C4-2B (cell line): Measurements from ENCODE around the gene SH3RF2.

Source experiments
- ZFX ChIP-seq: fragments of 450-650 bp; IDR thresholded peaks from 2 replicates; pipeline ENCODE4 v1.6.1; 2017
- TF ChIP-seq, protein P1 (sequence below): fragments of 450-650 bp; conservative IDR thresholded peaks from 2 replicates; pipeline ENCODE4 v1.5.1; 2017; ENCODE audit warnings: mild to moderate bottlenecking

DNA sequence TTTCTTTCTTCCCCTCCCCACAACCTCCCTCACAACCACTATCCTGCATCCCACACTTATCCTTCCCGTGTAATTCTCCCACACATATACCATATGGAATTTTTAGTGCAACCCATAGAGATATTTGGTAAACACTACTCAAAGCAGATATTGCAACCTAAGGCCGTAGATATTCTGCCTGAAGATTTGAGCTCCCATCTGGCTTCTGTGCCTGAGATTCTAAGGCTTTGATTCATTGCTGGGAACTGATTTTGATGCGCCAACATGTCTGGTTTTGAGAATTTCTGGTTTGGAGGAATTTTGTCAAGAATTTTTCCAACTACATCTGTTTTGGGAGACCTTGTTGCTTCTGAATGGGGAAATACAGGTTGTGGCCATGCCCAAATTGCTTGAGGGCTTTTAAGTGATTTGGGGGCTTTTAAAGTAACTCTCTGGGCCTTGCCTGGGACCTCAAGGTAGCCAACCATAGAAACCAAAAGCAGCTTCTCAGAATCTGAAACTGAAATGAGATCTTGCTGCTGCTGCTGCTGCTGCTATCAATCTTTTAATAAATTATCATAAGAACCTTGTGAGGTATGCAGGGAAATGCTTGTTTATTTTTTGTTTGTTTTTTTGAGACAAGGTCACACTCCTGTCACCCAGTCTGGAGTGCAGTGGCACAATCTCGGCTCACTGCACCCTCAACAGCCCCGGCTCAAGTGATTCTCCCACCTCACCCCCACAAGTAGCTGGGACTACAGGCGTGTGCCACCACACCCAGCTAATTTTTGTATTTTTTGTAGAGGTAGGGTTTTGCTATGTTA is 132.8 kb downstream of the SH3RF2 start:
- TF ChIP-seq, protein P1, sequence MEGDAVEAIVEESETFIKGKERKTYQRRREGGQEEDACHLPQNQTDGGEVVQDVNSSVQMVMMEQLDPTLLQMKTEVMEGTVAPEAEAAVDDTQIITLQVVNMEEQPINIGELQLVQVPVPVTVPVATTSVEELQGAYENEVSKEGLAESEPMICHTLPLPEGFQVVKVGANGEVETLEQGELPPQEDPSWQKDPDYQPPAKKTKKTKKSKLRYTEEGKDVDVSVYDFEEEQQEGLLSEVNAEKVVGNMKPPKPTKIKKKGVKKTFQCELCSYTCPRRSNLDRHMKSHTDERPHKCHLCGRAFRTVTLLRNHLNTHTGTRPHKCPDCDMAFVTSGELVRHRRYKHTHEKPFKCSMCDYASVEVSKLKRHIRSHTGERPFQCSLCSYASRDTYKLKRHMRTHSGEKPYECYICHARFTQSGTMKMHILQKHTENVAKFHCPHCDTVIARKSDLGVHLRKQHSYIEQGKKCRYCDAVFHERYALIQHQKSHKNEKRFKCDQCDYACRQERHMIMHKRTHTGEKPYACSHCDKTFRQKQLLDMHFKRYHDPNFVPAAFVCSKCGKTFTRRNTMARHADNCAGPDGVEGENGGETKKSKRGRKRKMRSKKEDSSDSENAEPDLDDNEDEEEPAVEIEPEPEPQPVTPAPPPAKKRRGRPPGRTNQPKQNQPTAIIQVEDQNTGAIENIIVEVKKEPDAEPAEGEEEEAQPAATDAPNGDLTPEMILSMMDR, result no peak
- TF ChIP-seq ZFX, result no peak
